HL-60 (cell line): ENCODE measurements around the gene PRDM12.

Experiments used
- DNase-seq, 2 experiments: peaks; one replicate each; pipeline ENCODE4 v3.0.0-alpha.2; 2010 to 2020; ENCODE audit warnings: low read depth in 1 of 2, low spot score in 1 of 2
- H3K27ac ChIP-seq: fragments of 250-450 bp; sonication (Bioruptor Pico); replicated peaks from 2 replicates; pipeline ENCODE4 v1.5.1; 2020; ENCODE audit warnings: mild to moderate bottlenecking, moderate library complexity
- H3K27me3 ChIP-seq: fragments of 250-450 bp; sonication (Bioruptor Pico); 2 replicates; pipeline ENCODE4 v1.5.1; 2021; ENCODE audit warnings: mild to moderate bottlenecking, moderate library complexity; ENCODE audit not compliant: insufficient read depth, poor library complexity, severe bottlenecking
- H3K4me3 ChIP-seq: replicated peaks from 2 replicates; pipeline ENCODE4 v1.5.1; 2011; ENCODE audit warnings: mild to moderate bottlenecking, control low read depth, low read length; ENCODE audit not compliant: insufficient read depth
- GABPA ChIP-seq: IDR thresholded peaks from 2 replicates; pipeline ENCODE4 v1.6.1; 2012; ENCODE audit warnings: low read depth
- POLR2AphosphoS5 ChIP-seq: IDR thresholded peaks from 2 replicates; pipeline ENCODE4 v1.6.1; 2012; ENCODE audit warnings: low read depth
- REST ChIP-seq: IDR thresholded peaks from 2 replicates; pipeline ENCODE4 v1.6.1; 2012; ENCODE audit warnings: low read depth; ENCODE audit not compliant: insufficient replicate concordance
- SPI1 ChIP-seq: IDR thresholded peaks from 2 replicates; pipeline ENCODE4 v1.6.1; 2012; ENCODE audit warnings: low read depth, mild to moderate bottlenecking, borderline replicate concordance
- TF ChIP-seq, protein P1 (sequence below): IDR thresholded peaks from one replicate; pipeline ENCODE4 v1.5.1; 2011; ENCODE audit warnings: low read length, control low read depth, inconsistent platforms; ENCODE audit not compliant: insufficient read depth

Gene PRDM12

DNA sequence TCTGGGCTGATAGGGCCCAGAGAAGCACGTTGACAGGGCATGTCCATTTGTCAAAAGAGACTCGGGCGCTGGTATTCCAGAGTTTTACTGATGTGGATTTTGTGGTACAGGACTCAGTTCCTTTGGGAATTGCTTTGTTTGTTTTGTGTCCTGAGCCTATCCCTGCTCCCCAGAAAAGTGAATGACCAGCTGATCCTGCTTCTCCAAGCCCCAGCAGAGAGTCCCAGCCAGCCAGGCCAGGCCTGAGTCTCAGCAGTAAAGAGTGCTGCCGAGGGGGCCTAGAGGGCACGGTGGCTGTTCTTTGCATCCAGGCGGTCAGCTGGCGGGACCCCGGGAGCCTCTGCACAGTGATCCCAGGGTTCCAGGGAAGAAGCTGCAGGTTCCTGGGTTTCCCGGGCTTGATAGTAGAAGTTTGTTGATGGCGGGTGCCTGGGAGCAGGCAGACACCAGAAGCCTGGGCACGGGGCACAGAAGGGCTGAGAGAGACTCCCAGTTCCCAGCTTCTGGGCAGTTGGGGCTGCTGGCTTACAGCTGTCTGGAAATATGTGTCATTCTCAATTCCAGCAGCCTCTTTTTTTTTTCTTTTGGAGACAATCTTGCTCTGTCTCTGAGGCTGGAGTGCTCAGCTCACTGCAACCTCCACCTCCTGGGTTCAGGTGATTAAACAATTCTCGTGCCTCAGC, 8.7 kb downstream of the PRDM12 start:
- Histone ChIP-seq H3K4me3 (no peak overlapping the region), H3K27ac (no peak overlapping the region), H3K27me3 (no peaks in the 10 kb centered on the region)
- TF ChIP-seq POLR2AphosphoS5, result no peak
- no peak for TF ChIP-seq REST
- TF ChIP-seq, protein P1, sequence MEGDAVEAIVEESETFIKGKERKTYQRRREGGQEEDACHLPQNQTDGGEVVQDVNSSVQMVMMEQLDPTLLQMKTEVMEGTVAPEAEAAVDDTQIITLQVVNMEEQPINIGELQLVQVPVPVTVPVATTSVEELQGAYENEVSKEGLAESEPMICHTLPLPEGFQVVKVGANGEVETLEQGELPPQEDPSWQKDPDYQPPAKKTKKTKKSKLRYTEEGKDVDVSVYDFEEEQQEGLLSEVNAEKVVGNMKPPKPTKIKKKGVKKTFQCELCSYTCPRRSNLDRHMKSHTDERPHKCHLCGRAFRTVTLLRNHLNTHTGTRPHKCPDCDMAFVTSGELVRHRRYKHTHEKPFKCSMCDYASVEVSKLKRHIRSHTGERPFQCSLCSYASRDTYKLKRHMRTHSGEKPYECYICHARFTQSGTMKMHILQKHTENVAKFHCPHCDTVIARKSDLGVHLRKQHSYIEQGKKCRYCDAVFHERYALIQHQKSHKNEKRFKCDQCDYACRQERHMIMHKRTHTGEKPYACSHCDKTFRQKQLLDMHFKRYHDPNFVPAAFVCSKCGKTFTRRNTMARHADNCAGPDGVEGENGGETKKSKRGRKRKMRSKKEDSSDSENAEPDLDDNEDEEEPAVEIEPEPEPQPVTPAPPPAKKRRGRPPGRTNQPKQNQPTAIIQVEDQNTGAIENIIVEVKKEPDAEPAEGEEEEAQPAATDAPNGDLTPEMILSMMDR, result no peak
- TF ChIP-seq GABPA, result no peak
- no peak for TF ChIP-seq SPI1
- no peak for DNase-seq

DNA sequence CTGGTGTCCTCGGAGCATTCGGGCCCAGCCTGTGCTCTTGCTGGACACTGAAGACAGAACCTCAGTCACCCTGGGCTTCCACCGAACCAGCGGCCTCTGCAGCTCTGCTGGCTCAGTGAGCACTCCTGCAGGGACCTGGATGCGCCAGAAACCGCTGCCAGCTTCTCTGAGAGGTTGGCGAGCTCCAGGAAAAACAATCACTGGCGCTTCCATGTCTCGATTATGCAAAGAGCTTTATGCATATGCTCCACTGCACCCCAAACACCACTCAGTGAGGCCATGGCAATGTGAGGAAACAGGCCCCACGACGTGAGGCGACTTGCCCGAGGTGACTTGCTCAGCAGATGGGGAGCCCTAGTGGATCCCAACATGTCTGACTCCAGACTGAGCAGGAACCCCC, 11.0 kb downstream of the PRDM12 start:
- no peak overlapping the region for H3K27ac ChIP-seq
- TF ChIP-seq POLR2AphosphoS5 (no peak), REST (no peak), GABPA (no peak), SPI1 (no peak)
- TF ChIP-seq, protein P1, result no peak
- H3K27me3 ChIP-seq, result no peaks in the 10 kb centered on the region
- no peak for DNase-seq
- H3K4me3 ChIP-seq, result no peak overlapping the region

DNA sequence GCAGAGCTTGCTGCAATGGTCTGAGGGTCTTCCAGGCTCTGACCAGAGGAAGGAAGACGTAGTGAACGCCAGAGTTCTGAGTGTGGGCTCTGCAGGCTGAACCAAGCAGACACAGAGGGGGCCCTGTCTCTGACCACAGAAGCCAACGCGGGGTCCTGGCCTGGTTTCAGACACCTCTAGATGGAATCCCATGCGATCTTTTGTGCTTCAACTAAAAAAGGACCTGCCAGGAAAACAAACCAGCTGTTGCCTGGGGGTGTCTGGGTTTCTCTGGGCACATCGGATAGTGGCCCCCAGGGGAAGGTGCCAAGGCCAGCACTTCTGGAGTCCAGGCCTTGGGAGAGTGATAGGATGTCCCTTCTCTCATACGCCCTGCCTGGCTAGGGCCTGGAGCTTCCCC, 12.9 kb downstream of the PRDM12 start:
- Histone ChIP-seq H3K27ac (no peak overlapping the region), H3K4me3 (no peak overlapping the region), H3K27me3 (peaks cover 4% of the 10 kb centered on the region)
- no peak for DNase-seq
- no peak for TF ChIP-seq REST
